GM15510 (cell line): ENCODE data around the gene DOCK1.

Experiments
- POLR2A ChIP-seq: IDR thresholded peaks from 3 replicates; pipeline ENCODE4 v1.6.1; 2011; ENCODE audit warnings: borderline replicate concordance; ENCODE audit not compliant: insufficient read length; ENCODE audit errors: extremely low read depth

DOCK1 gene

DNA sequence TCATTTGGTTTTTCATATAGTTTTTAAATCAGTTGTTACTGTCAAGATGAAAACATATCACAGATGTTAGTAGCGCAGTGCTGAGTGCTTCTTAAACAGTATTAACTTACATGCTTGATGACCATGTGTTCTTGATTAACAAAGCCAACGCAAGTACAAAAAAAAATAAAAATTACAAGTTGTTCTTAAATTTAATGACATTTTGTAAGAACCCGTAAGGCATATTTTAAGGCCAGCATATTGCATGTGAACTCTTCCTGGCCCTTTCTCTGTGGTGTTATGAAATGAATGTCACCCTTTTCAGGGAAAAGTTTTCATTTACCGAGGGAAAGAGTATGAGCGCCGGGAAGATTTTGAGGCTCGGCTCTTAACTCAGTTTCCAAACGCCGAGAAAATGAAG is 503.5 kb downstream of the DOCK1 start:
- TF ChIP-seq POLR2A: no peak

GRCh38 chr10:127410030-127410429 is 504.8 kb downstream of the DOCK1 start:
- no peak for TF ChIP-seq POLR2A

GRCh38 chr10:127411062-127411461 is 505.8 kb downstream of the DOCK1 start:
- TF ChIP-seq POLR2A: no peak

DNA sequence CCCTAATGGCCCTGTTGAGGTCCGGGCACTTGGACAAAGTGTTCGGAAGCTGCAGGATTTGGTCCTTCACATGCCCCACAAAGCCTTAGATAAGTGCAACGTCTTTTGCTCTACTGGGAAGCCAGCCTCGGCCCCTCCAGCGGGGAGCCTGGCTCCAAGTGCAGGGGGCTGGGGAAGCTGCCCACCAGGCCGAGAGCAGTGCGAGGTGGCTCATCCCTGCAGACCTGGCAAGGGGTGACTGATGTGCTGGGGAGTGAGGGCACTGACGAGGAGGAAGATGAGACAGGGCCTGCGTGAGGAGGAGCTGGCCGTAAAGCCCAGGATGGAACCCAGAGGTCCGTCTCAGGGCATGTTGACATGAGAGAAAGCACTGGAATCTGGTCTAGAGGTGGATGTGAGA is 508.1 kb downstream of the DOCK1 start:
- no peak for TF ChIP-seq POLR2A

GRCh38 chr10:127414024-127414423 is 508.8 kb downstream of the DOCK1 start:
- no peak for TF ChIP-seq POLR2A

DNA sequence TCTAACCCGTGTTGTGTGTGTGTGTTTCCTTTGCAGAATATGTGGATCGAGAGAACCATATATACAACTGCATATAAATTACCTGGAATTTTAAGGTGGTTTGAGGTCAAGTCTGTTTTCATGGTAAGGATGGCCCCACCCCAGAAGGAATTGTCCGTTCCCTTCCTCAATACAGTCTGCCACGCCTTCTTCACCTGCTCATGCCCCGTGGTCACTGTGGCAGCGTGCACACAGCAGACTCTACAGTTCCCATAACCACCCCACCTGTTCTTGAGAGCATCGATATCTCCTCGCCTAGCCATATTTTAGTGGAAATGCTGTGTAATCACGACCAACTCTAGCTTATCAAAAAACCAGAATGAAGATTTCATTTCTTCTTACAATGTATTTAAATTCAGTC is 509.9 kb downstream of the DOCK1 start:
- TF ChIP-seq POLR2A: no peak

GRCh38 chr10:127415901-127416581 is 510.8 kb downstream of the DOCK1 start:
- no peak for TF ChIP-seq POLR2A

GRCh38 chr10:127417031-127417430 is 511.8 kb downstream of the DOCK1 start:
- TF ChIP-seq POLR2A: no peak

DNA sequence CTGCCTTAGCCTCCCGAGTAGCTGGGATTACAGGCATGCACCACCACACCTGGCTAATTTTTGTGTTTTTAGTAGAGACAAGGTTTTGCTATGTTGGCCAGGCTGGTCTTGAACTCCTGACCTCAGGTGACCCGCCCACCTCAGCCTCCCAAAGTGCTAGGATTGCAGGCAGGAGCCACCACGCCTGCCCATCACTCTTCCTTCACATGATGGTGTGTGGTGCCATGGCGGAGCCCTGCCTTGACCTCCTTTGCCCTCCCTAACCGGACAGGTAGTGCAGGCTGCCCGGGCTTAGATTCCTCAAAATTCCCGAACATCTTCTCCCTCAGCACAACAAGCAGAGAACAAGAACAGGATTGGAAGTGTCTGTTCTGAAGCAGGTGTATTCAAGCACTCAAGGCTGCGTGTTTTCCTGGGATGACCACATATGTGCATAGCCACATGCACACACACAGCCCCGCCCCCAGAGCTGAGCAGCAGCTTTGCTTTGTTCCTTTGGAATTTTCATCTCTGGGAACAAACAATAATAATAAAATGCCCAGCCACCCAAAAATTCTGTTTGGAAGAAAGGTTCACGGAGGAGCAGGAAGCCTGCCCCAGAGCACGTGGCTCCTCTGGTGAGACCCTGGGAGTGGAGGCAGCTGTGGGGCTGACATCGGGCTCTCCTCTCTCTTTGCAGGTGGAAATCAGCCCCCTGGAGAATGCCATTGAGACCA is 512.6 kb downstream of the DOCK1 start:
- TF ChIP-seq POLR2A: no peak

- no peak for TF ChIP-seq POLR2A
Measured at GRCh38 chr10:127418536-127419168, 513.4 kb downstream of the DOCK1 start.

DNA sequence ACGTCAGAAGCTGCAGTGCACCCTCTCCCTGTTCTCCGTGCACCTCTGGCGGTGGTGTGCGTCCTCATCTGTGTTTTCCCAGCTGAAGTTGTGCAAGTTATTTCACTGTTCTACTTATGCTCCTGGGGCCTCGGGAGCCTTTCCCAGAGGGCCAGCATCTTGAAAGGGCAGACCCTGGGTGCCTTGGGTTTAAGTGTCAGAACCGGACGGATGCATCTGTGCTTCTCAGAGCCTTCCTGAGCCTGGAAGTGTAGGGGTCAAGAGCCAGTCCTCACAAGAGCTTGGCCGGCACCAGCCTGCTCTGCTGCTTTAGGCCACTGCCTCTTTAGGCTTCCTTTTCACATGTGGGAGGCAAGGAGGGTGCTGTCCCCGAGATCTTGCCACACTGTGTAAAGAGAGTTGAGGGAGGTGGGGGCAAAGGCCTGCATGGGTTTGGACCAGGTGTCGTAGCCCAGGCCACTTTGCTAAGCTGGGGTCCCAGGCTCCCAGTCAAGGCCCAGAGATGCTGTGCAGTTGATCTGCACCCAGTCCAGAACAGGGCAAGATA is 515.0 kb downstream of the DOCK1 start:
- no peak for TF ChIP-seq POLR2A

GRCh38 chr10:127423218-127423915 is 518.1 kb downstream of the DOCK1 start:
- no peak for TF ChIP-seq POLR2A

DNA sequence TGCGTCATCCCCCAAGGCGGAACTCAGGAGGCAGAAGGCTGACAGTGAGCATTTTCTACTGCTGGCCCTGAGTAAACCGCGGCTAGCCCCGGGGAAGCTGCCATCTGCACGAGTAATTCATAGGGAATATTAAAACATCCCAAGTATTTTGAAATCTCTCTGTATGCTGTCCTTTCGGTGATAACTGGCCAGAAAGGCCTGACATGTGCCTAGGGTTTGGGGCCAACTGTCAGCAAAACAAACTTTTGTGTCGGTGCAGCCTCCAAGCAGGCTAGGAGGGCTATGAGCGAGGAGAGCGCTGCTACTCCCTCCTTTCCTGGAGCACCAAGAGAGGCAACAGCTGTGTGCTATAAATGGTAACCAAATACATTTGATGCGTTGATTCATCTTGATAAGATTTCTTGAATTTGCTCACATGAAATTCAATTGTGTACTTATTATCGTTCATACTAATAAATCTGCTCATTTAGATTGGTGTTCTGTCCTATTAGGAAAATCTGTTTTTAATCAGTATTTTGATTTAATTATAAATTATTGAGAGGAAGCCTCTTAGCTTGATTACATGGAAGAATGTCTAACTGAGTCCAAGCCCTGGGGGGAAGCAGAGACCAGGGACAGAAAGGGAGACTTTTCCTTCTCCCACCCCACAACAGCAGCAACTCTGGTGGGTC is 519.5 kb downstream of the DOCK1 start:
- no peak for TF ChIP-seq POLR2A

DNA sequence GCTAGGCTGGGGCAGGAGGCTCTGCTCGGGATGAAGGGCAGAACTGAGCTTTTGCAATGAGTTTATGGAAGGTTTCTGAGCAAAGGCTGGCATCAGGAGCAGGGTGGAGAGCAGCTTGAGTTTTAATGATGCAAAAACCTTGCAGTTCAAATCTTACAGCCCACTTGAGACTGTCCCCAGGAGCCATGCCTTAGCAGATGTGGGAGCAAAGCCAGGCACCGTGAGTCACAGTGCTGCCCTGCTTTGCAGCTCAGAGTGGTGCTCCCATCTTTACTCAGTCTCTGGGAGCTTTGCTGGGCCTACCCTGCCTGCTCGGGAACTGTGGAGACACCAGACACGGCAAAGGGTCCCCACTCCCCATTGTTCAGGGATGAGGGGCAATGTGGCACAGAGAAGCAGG is 521.5 kb downstream of the DOCK1 start:
- TF ChIP-seq POLR2A: no peak
